Measurements from ENCODE around the gene ZNHIT2. TPM values are rescaled to one million over a fixed set of nuclear protein-coding genes. Genes with fewer than 3 reads are reported as not detected.
A peak's percentile ranks its signal among the peaks of the same experiment; 100 is the strongest.

Gene ZNHIT2
- total and polyA plus RNA-seq, 2 of the 13 experiments (the other 11 are each of a cell fraction or from before 2014, with no cell fraction given), result 1.1 to 6.5 TPM

DNA sequence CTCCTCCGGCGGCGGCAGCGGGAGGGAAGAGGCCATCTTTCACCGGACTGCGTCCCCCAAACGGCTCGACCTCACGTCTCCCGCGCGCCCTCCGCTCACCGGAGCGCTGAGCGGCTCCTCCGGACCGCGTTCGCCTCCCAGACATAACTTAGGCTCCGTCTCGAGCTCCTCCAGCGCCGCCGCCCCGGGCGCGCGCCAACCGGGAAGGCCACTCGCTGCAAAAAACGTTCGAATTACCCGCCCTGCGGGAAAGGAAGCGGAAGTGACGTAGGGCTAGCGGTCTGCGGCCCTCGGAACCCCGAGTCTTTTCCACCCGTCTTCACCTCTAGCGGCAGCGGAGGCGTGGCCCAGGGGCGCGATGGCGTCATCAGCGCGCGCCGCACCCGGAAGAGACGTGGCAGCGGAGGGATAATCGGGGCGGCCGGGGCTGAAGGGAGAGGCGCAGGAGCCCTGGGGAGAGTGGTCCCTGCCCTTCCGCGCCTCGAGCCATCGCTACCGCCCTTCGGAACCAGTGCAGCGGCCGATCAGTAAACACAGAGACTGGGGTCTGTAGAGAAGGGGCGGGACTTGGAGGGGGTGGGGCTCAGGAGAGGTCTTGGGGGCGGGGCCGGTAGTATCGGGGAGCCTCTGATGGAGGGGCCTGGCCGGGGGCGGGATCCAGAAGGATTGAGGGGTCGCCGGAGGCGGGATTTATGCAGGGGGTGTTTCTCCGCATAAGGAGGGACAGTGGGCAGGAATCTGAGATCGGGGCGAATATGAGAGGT is 33.5 kb downstream of the ZNHIT2 start, which contains the start of the genes CDCA5 and ZFPL1 (continued):
- TF ChIP-seq, protein P1, sequence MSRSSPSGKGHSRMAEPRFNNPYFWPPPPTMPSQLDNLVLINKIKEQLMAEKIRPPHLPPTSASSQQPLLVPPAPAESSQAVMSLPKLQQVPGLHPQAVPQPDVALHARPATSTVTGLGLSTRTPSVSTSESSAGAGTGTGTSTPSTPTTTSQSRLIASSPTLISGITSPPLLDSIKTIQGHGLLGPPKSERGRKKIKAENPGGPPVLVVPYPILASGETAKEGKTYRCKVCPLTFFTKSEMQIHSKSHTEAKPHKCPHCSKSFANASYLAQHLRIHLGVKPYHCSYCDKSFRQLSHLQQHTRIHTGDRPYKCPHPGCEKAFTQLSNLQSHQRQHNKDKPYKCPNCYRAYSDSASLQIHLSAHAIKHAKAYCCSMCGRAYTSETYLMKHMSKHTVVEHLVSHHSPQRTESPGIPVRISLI (CRISPR knock-in tag; IDR thresholded peaks at IDR 0.05; ENCODE audit: borderline replicate concordance), result peak; percentile 88
- TF ChIP-seq MZF1 (CRISPR knock-in tag; IDR thresholded peaks at IDR 0.05; ENCODE audit: borderline replicate concordance) (no peak), PHF8 (CRISPR knock-in tag; IDR thresholded peaks at IDR 0.05) (peak; percentile 87), ZFAT (CRISPR knock-in tag; conservative IDR thresholded peaks at IDR 0.05) (no peak), BRD4 (CRISPR knock-in tag; IDR thresholded peaks at IDR 0.05) (no peak), ZNF282 (IDR thresholded peaks at IDR 0.05; ENCODE audit: partially characterized antibody) (no peak), GPN1 (CRISPR knock-in tag; IDR thresholded peaks at IDR 0.05; ENCODE audit: borderline replicate concordance) (0 out of 2 replicates have a peak, but pooled peaks have one; percentile 14), ZNF619 (CRISPR knock-in tag; IDR thresholded peaks at IDR 0.05) (peak; percentile 40; the same call in 1 of the 2 replicates), HDAC6 (IDR thresholded peaks at IDR 0.05; ENCODE audit: low read depth, low read length) (no peak), POLR2AphosphoS5 (IDR thresholded peaks at IDR 0.05; ENCODE audit: low read depth, low read length) (peak; percentile 76), AHR (CRISPR knock-in tag; IDR thresholded peaks at IDR 0.05) (peak; percentile 20; the same call in 1 of the 2 replicates), ZNF251 (CRISPR knock-in tag; IDR thresholded peaks at IDR 0.05) (no peak), HMGA1 (CRISPR knock-in tag; conservative IDR thresholded peaks at IDR 0.05) (no peak), ZNF264 (CRISPR knock-in tag; IDR thresholded peaks at IDR 0.05) (no peak), HOXA3 (CRISPR knock-in tag; IDR thresholded peaks at IDR 0.05) (peak; percentile 98), REL (CRISPR knock-in tag; conservative IDR thresholded peaks at IDR 0.05) (peak; percentile 88), ZNF747 (CRISPR knock-in tag; IDR thresholded peaks at IDR 0.05; ENCODE audit: borderline replicate concordance) (peak; percentile 84; the same call in 1 of the 2 replicates), ZBTB42 (CRISPR knock-in tag; IDR thresholded peaks at IDR 0.05) (0 out of 2 replicates have a peak, but pooled peaks have one; percentile 41), ELF4 (CRISPR knock-in tag; IDR thresholded peaks at IDR 0.05; ENCODE audit: borderline replicate concordance) (peak; percentile 95), ZNF644 (CRISPR knock-in tag; IDR thresholded peaks at IDR 0.05; ENCODE audit: low read depth) (no peak)
- TF ChIP-seq, protein P2, sequence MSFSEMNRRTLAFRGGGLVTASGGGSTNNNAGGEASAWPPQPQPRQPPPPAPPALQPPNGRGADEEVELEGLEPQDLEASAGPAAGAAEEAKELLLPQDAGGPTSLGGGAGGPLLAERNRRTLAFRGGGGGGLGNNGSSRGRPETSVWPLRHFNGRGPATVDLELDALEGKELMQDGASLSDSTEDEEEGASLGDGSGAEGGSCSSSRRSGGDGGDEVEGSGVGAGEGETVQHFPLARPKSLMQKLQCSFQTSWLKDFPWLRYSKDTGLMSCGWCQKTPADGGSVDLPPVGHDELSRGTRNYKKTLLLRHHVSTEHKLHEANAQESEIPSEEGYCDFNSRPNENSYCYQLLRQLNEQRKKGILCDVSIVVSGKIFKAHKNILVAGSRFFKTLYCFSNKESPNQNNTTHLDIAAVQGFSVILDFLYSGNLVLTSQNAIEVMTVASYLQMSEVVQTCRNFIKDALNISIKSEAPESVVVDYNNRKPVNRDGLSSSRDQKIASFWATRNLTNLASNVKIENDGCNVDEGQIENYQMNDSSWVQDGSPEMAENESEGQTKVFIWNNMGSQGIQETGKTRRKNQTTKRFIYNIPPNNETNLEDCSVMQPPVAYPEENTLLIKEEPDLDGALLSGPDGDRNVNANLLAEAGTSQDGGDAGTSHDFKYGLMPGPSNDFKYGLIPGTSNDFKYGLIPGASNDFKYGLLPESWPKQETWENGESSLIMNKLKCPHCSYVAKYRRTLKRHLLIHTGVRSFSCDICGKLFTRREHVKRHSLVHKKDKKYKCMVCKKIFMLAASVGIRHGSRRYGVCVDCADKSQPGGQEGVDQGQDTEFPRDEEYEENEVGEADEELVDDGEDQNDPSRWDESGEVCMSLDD (CRISPR knock-in tag; IDR thresholded peaks at IDR 0.05; ENCODE audit: borderline replicate concordance), result peak; percentile 84; the same call in 1 of the 2 replicates
- TF ChIP-seq, protein P3, sequence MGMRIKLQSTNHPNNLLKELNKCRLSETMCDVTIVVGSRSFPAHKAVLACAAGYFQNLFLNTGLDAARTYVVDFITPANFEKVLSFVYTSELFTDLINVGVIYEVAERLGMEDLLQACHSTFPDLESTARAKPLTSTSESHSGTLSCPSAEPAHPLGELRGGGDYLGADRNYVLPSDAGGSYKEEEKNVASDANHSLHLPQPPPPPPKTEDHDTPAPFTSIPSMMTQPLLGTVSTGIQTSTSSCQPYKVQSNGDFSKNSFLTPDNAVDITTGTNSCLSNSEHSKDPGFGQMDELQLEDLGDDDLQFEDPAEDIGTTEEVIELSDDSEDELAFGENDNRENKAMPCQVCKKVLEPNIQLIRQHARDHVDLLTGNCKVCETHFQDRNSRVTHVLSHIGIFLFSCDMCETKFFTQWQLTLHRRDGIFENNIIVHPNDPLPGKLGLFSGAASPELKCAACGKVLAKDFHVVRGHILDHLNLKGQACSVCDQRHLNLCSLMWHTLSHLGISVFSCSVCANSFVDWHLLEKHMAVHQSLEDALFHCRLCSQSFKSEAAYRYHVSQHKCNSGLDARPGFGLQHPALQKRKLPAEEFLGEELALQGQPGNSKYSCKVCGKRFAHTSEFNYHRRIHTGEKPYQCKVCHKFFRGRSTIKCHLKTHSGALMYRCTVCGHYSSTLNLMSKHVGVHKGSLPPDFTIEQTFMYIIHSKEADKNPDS (CRISPR knock-in tag; IDR thresholded peaks at IDR 0.05), result 0 out of 2 replicates have a peak, but pooled peaks have one; percentile 53
- TF ChIP-seq, protein P4, sequence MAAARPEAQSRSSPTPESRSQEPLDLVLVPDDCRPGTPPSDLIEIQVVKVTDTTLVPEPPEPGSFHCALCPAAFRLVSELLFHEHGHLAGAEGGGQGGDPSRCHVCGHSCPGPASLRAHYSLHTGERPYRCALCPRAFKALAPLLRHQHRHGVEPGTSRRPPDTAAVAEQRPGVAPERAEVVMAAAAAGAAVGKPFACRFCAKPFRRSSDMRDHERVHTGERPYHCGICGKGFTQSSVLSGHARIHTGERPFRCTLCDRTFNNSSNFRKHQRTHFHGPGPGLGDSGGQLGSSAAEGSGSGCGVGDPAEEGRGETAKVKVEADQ (CRISPR knock-in tag; IDR thresholded peaks at IDR 0.05; ENCODE audit: borderline replicate concordance), result peak; percentile 25; the same call in 1 of the 2 replicates
